Right atrium auricular region (tissue), 2 donors: ENCODE measurements around the gene NASP. TPM values are rescaled to one million over a fixed set of nuclear protein-coding genes. Genes with fewer than 3 reads are reported as not detected.
A peak's percentile ranks its signal among the peaks of the same experiment; 100 is the strongest.
"Not testable (repeated sequence)": the region's sequence is repeated elsewhere in the genome, so short reads cannot be mapped to it uniquely, and the experiment has no call there.

Experiments used
- DNase-seq: peaks from one replicate; pipeline ENCODE4 v3.0.0-alpha.2; 2019; ENCODE audit warnings: low spot score
- H3K27ac ChIP-seq, 2 donors: fragments of 200-600 bp; sonication (generic); 1 replicate in 1 of 2; 2 replicates in 1 of 2; pipeline ENCODE4 v1.5.1; 2016 to 2019
- H3K27me3 ChIP-seq, 2 donors: fragments of 200-600 bp; sonication (generic); one replicate each; pipeline versions ENCODE4 v1.5.1 to v1.6.0; 2017 to 2019
- H3K36me3 ChIP-seq: fragments of 200-600 bp; sonication (generic); one replicate; pipeline ENCODE4 v1.5.1; 2016
- H3K4me1 ChIP-seq, 2 donors: fragments of 200-600 bp; sonication (generic); one replicate each; pipeline versions ENCODE4 v1.5.1 to v1.6.0; 2017 to 2019
- H3K4me3 ChIP-seq, 2 donors: fragments of 200-600 bp; sonication (generic); 1 replicate in 1 of 2; 2 replicates in 1 of 2; pipeline ENCODE4 v1.5.1; 2017 to 2019; ENCODE audit warnings: mild to moderate bottlenecking in 1 of 2, moderate library complexity in 1 of 2
- H3K9me3 ChIP-seq, 2 donors: fragments of 200-600 bp; sonication (generic); one replicate each; pipeline ENCODE4 v1.5.1; 2019
- total RNA-seq, 2 donors: library from RNA; depleted of rRNA; stranded (reverse); fragments of >200 nt; gene quantifications; one replicate each; pipeline ENCODE4 v1.1.0, GENCODE V29; 2016
- TF ChIP-seq, protein P1 (sequence below), 2 donors: fragments of 200-600 bp; sonication (generic); IDR thresholded peaks; one replicate each; pipeline ENCODE4 v1.5.1; 2019; ENCODE audit warnings: antibody characterized with exemption in 2 of 2

The NASP gene
- total RNA-seq, 2 donors from 2014 or later: 30.6 to 32.3 TPM

DNA sequence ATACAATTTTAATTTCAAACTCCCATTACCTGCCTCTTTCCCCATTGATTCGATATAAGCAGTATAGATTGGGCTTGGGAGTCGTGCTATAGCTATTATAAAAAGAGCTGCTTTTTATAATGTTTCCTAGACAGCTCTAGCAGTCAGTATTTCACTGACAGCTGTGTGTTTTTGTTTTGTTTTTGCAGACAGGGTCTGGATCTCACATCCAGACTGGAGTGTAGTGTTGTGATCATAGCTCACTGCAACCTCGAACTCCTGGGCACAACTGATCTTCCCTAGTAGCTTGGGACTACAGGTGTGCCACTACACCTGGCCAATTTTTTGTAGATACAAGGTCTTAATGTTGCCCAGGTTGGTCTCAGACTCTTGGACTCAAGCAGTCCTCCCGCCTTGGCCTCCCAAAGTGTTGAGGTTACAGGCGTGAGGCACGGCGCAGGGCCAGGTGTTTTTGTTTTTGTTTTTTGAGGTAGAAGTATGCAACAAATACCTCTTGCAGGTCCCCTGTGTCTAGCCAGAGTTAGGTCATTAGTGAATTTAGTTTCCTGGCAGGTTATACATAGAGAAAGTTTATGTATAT, 1.7 kb downstream of the NASP start:
- Histone ChIP-seq H3K27ac (peak overlapping the region in 1 of 2 donors; percentile 94), H3K4me3 (peak overlapping the region; percentile 72 to 98), H3K9me3 (no peaks in the 10 kb centered on the region), H3K27me3 (no peaks in the 10 kb centered on the region), H3K36me3 (no peaks in the 10 kb centered on the region), H3K4me1 (peaks cover 0 to 36% of the 10 kb centered on the region in 2 donors)
- no peak for DNase-seq
- TF ChIP-seq, protein P1, sequence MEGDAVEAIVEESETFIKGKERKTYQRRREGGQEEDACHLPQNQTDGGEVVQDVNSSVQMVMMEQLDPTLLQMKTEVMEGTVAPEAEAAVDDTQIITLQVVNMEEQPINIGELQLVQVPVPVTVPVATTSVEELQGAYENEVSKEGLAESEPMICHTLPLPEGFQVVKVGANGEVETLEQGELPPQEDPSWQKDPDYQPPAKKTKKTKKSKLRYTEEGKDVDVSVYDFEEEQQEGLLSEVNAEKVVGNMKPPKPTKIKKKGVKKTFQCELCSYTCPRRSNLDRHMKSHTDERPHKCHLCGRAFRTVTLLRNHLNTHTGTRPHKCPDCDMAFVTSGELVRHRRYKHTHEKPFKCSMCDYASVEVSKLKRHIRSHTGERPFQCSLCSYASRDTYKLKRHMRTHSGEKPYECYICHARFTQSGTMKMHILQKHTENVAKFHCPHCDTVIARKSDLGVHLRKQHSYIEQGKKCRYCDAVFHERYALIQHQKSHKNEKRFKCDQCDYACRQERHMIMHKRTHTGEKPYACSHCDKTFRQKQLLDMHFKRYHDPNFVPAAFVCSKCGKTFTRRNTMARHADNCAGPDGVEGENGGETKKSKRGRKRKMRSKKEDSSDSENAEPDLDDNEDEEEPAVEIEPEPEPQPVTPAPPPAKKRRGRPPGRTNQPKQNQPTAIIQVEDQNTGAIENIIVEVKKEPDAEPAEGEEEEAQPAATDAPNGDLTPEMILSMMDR (IDR thresholded peaks at IDR 0.05): no peak

DNA sequence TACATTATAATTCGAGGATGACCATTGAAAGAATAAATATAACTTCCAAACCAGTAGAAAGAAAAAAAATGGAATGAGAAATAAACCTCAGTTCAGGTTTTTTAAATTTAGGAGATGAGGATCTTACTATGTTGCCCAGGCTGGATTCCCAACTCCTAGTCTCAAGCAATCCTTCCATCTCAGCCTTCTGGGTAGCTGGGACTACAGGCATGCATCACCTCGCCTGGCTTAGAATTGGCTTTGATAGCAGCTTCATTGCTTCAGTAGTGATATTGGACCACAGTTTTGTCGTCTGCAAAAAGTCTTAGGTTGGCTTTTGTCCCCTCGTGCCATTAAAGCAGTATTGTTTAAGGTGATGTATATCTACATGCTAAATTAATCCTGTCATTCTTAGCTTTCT, 2.9 kb downstream of the NASP start:
- no peaks in the 10 kb centered on the region for H3K27me3 ChIP-seq
- DNase-seq: no peak
- no peak overlapping the region for H3K27ac ChIP-seq
- TF ChIP-seq, protein P1 (IDR thresholded peaks at IDR 0.05): no peak
- no peaks in the 10 kb centered on the region for H3K9me3 ChIP-seq
- H3K36me3 ChIP-seq: no peaks in the 10 kb centered on the region
- H3K4me3 ChIP-seq: no peak overlapping the region
- H3K4me1 ChIP-seq: peaks cover 0 to 36% of the 10 kb centered on the region in 2 donors

DNA sequence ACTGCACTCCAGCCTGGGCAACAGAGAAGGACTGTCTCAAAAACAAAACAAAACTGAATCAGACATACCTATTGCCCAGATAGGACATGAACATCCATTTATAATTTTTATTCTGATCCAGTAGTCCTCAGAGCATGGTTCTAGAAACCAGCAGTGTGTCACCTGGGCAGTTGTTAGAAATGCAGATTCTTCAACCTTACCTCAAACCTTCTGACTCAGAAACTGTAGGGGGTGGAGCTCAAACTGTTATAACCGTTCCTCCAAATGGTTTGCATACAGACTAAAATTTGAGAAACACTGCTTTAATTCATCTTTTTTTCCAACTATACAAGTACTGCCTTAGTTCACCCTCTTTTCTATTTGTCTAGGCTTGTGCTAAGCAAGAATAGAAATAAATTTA, 6.0 kb downstream of the NASP start:
- Histone ChIP-seq H3K27ac (peak overlapping the region in 1 of 2 donors; percentile 31), H3K36me3 (peaks cover 11% of the 10 kb centered on the region), H3K4me1 (peaks cover 0 to 30% of the 10 kb centered on the region in 2 donors), H3K4me3 (no peak overlapping the region), H3K9me3 (no peaks in the 10 kb centered on the region), H3K27me3 (no peaks in the 10 kb centered on the region)
- TF ChIP-seq, protein P1 (IDR thresholded peaks at IDR 0.05): no peak
- no peak for DNase-seq

DNA sequence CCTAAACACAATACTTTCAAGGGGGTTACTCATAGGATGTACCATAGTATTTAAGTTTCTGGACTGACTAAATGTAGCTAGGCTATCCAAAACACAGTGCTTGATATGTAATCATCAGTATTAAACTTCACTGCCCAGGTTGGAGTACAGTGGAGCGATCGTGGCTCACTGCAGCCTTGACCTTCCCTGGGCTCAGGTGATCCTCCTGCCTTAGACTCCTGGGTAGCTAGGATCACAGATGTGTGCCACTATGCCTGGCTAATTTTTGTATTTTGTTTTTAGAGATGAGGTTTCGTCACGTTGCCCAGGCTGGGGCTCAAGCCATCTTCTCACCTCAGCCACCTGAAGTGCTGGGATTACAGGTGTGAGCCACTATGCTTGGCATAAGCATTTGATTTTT, 10.6 kb downstream of the NASP start:
- Histone ChIP-seq H3K9me3 (no peaks in the 10 kb centered on the region), H3K4me3 (no peak overlapping the region), H3K27me3 (no peaks in the 10 kb centered on the region), H3K4me1 (peaks cover 0 to 5% of the 10 kb centered on the region in 2 donors), H3K36me3 (peaks cover 14% of the 10 kb centered on the region), H3K27ac (no peak overlapping the region)
- no peak for DNase-seq
- TF ChIP-seq, protein P1 (IDR thresholded peaks at IDR 0.05): no peak

DNA sequence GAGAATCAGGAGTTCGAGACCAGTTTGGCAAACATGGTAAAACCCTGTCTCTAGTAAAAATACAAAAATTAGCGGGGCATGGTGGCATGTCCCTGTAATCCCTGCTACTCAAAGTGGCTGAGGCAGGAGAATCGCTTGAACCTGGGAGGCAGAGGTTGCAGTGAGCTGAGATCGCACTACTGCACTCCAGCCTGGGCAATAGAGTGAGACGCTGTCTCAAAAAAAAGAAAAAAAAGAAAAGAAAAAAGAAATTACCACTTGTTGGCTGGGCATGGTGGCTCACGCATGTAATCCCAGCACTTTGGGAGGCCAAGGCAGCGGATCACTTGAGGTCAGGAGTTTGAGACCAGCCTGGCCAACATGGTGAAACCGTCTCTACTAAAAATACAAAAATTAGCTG, 12.9 kb downstream of the NASP start:
- H3K27me3 ChIP-seq, H3K27ac ChIP-seq, DNase-seq: not testable (repeated sequence)

DNA sequence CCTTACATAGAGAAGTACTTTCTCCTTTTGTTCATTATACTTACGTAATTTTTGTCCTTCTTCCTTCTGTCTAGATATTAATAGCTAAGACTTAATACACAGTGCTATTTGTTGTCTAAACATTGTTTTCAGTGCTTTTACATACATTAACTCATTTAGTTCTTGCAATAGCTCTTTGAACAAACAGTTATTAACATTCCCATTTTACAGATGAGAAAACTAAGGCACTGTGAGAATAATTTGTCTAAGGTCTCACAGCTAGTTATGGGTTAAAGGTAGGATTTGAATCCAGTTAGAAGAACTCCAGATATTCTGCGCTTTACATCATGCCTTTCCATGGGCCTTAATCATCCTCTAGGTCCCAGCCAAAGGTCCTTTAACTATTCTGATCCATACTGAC, 20.4 kb downstream of the NASP start:
- no peak overlapping the region for H3K27ac ChIP-seq
- H3K27me3 ChIP-seq: no peaks in the 10 kb centered on the region
- DNase-seq: no peak
- no peaks in the 10 kb centered on the region for H3K9me3 ChIP-seq
- peaks cover 37% of the 10 kb centered on the region for H3K36me3 ChIP-seq
- TF ChIP-seq, protein P1 (IDR thresholded peaks at IDR 0.05): no peak
- H3K4me3 ChIP-seq: no peak overlapping the region
- H3K4me1 ChIP-seq: no peaks in the 10 kb centered on the region

More for the DNA sequence above, 12.9 kb downstream of the NASP start:
- peaks cover 15% of the 10 kb centered on the region for H3K36me3 ChIP-seq
- not testable (repeated sequence) for H3K4me1 ChIP-seq, H3K9me3 ChIP-seq, H3K4me3 ChIP-seq
